HFFc6 (cell line): ENCODE results near the gene LIN9. TPM values are rescaled to one million over a fixed set of nuclear protein-coding genes. Genes with fewer than 3 reads are reported as not detected.

ENCODE experiments used
- DNase-seq: peaks from one replicate; pipeline ENCODE4 v3.0.0-alpha.2; 2018
- H3K27ac Mint-ChIP-seq: 2 replicates; pipeline ENCODE4 v1.8.0; 2020; ENCODE audit warnings: mild to moderate bottlenecking, mixed read lengths
- H3K27me3 Mint-ChIP-seq: 2 replicates; pipeline ENCODE4 v1.8.0; 2021; ENCODE audit warnings: mild to moderate bottlenecking, moderate library complexity, mixed read lengths; ENCODE audit not compliant: insufficient read depth
- H3K36me3 Mint-ChIP-seq: 2 replicates; pipeline ENCODE4 v1.8.0; 2021; ENCODE audit warnings: low read depth, mixed read lengths
- H3K4me1 Mint-ChIP-seq: 2 replicates; pipeline ENCODE4 v1.8.0; 2020; ENCODE audit warnings: low read depth, mixed read lengths
- H3K4me3 Mint-ChIP-seq: 2 replicates; pipeline ENCODE4 v1.8.0; 2020; ENCODE audit warnings: mild to moderate bottlenecking, moderate library complexity, mixed read lengths
- H3K9me3 Mint-ChIP-seq: 2 replicates; pipeline ENCODE4 v1.8.0; 2020; ENCODE audit warnings: mild to moderate bottlenecking, mixed read lengths
- total RNA-seq, 6 experiments: library from RNA; stranded (reverse); fragmentation: NEBNext Ultra II Directional; extraction: Animal tissue kit (Norgen Biotek cat#: 25700); gene quantifications; 2 replicates in 1 of 6; 3 replicates in 5 of 6; pipeline ENCODE4 v1.2.3, GENCODE V29; 2021
- TF ChIP-seq, protein P1 (sequence below): fragments of 200-600 bp; sonication (generic); IDR thresholded peaks from 2 replicates; pipeline ENCODE4 v1.5.0; 2021; ENCODE audit warnings: antibody characterized with exemption, mild to moderate bottlenecking

Gene LIN9
- total RNA-seq, 6 experiments from 2014 or later = 3.6 to 5.2 (median 4.5) TPM

DNA sequence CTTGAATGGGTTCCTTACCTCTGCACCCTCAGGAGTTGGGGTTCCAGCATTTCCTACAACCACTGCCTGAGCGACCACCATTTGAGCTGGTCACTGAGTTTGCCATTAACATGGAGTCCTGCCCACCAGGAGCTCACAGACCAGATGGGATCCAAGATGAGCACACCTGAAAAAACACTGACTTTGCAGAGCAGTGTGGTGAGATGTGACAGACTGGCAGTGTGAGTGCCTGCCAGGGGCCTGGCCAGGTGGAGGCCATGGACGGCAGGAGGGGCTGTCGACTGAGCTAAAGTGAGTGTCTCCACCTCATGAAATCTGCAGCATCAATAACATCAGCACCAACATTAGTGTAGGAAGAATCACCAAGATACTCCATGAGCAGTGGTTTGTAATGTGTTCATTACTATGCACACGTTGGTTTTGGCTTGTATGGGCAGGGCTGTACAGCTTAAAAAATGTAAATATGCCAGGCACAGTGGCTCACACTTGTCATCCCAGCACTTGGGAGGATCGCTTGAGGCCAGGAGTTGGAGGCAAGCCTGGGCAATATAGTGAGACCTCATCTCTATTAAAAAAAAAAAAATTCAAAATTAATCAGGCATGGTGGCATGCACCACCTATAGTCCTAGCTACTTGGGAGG, 97.7 kb downstream of the LIN9 start:
- Mint-ChIP-seq H3K4me3 (no peak overlapping the region), H3K9me3 (no peaks in the 10 kb centered on the region), H3K27ac (no peak overlapping the region), H3K27me3 (peaks cover 20% of the 10 kb centered on the region), H3K36me3 (no peaks in the 10 kb centered on the region), H3K4me1 (no peaks in the 10 kb centered on the region; the same call in 1 of the 2 replicates)
- no peak for DNase-seq
- TF ChIP-seq, protein P1, sequence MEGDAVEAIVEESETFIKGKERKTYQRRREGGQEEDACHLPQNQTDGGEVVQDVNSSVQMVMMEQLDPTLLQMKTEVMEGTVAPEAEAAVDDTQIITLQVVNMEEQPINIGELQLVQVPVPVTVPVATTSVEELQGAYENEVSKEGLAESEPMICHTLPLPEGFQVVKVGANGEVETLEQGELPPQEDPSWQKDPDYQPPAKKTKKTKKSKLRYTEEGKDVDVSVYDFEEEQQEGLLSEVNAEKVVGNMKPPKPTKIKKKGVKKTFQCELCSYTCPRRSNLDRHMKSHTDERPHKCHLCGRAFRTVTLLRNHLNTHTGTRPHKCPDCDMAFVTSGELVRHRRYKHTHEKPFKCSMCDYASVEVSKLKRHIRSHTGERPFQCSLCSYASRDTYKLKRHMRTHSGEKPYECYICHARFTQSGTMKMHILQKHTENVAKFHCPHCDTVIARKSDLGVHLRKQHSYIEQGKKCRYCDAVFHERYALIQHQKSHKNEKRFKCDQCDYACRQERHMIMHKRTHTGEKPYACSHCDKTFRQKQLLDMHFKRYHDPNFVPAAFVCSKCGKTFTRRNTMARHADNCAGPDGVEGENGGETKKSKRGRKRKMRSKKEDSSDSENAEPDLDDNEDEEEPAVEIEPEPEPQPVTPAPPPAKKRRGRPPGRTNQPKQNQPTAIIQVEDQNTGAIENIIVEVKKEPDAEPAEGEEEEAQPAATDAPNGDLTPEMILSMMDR = no peak

DNA sequence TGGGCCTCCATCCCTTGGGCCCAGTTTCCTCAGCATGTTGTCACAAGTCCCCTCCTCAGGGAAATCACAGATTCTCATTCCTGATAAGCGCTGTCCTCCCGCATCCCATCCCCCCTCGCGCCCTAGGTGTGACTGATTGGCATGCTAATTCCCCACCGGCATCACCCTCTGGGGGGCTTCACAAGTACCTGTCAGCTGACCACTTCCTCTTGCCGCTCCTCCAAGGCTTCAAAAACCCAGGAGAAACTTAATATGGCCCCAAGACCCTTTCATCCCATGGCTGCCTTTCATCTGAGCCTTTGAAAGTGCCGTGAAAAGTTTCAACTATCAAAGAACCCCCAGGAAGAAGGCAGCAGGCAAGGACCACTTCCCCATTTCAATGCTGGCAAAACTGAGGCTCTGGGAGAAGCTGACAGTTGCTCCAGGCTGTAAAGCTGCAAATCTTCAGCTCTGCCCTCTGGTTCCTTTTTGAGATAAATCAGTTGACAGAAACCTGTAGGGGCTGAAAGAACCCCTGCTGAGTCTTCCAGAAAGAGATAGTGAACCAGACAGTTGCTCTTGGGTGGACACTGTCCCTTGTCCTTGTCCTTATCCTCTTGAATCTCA, 98.3 kb downstream of the LIN9 start:
- no peaks in the 10 kb centered on the region; the same call in 1 of the 2 replicates for H3K4me1 Mint-ChIP-seq
- DNase-seq = no peak
- no peaks in the 10 kb centered on the region for H3K9me3 Mint-ChIP-seq
- peaks cover 20% of the 10 kb centered on the region for H3K27me3 Mint-ChIP-seq
- H3K36me3 Mint-ChIP-seq = no peaks in the 10 kb centered on the region
- H3K27ac Mint-ChIP-seq = no peak overlapping the region
- TF ChIP-seq, protein P1 = no peak
- H3K4me3 Mint-ChIP-seq = no peak overlapping the region

DNA sequence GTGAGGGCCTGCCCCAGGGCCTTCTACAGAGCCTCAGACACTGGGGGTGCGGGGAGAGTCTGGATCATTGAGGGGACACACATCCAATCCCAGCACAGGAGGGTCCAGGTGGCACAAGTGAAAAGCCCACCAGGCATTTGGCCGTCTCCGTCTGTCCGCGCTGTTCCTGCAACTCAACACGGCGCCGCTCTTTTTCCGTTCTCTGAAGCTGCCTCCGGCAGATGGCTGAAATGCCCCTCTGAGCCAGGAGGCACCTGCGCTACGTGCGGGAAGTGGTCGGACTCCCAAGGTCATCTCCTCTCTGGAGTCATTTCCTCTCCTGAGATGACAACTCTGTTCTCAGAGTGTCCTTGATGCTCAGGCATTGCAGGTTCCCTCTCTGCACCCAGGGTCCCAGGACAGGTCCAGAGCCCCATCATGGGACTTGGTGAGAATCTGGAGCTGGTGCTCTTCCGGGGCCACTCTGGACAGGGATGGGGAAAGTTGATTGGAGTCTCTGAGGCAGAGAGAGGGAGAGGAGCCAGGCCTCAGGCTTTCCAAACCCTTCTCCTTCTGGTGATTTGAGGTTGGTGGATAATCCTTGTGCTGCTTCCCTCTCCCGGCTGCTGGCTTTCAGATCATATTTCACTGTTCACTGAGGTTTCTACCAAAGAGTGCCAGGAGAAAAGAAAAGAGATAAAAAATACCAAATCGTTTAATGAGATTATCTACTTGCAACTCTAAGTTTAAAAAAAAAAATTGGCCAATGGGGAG, 99.5 kb downstream of the LIN9 start:
- no peaks in the 10 kb centered on the region for H3K4me1 Mint-ChIP-seq
- no peak for DNase-seq
- peaks cover 19% of the 10 kb centered on the region for H3K27me3 Mint-ChIP-seq
- H3K36me3 Mint-ChIP-seq = no peaks in the 10 kb centered on the region
- no peak overlapping the region for H3K4me3 Mint-ChIP-seq
- no peak overlapping the region for H3K27ac Mint-ChIP-seq
- TF ChIP-seq, protein P1 = no peak
- H3K9me3 Mint-ChIP-seq = no peaks in the 10 kb centered on the region

DNA sequence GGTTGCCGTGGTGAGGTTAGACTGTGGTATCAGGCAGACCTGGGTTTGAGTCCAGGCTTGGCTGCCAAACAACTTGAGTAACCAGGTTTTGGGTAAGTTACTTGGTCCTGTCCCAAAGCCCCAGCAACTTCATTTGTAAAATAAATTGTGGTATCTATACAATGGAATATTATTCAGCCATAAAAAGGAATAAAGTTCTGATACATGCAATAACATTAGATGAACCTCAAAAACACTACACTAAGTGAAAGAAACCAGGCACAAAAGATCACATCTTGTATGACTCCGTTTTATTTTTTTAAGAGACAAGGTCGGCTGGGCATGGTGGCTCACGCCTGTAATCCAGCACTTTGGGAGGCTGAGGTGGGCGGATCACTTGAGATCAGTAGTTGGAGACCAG, 101.9 kb downstream of the LIN9 start:
- H3K27me3 Mint-ChIP-seq = peaks cover 19% of the 10 kb centered on the region
- no peak overlapping the region for H3K4me3 Mint-ChIP-seq
- TF ChIP-seq, protein P1 = no peak
- no peaks in the 10 kb centered on the region for H3K36me3 Mint-ChIP-seq
- H3K27ac Mint-ChIP-seq = no peak overlapping the region
- no peaks in the 10 kb centered on the region for H3K4me1 Mint-ChIP-seq
- no peak for DNase-seq
- H3K9me3 Mint-ChIP-seq = no peaks in the 10 kb centered on the region

DNA sequence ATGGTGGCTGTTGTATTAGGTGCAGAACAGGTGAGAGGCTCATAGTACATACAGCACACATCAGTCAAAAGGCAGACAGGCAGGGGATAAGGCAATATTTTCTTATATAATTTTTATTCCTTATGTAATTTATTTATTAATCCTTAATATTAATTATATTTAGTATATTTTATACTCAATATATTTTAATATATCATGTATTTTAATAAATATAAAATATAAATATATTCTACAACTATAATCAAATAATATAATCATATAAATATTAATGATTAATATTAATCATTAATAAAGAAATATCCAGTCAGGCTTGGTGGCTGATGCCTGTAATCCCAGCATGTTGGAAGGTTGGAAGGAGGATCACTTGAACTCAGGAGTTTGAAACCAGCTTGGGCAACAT, 104.8 kb downstream of the LIN9 start:
- TF ChIP-seq, protein P1 = no peak
- Mint-ChIP-seq H3K4me1 (no peaks in the 10 kb centered on the region), H3K27me3 (peaks cover 13% of the 10 kb centered on the region), H3K9me3 (no peaks in the 10 kb centered on the region), H3K27ac (no peak overlapping the region), H3K36me3 (no peaks in the 10 kb centered on the region), H3K4me3 (no peak overlapping the region)
- DNase-seq = no peak
